NCI-H748 (cell line): ENCODE measurements around the gene ZNF362.

Experiments
- DNase-seq: peaks from one replicate; lab custom pipeline; 2025; ENCODE audit not compliant: unreplicated experiment; lab: John Stamatoyannopoulos, UW

ZNF362 gene

GRCh38 chr1:33323663-33324477 is 67.6 kb downstream of the ZNF362 start:
- DNase-seq: no peak

GRCh38 chr1:33324677-33325575 is 68.6 kb downstream of the ZNF362 start:
- DNase-seq: no peak

- no peak for DNase-seq
These were observed 70.5 kb downstream of the ZNF362 start for GRCh38 chr1:33326785-33327184.

GRCh38 chr1:33327587-33328325 is 71.5 kb downstream of the ZNF362 start:
- no peak for DNase-seq

- DNase-seq: no peak
These were observed 72.5 kb downstream of the ZNF362 start for GRCh38 chr1:33328817-33329216.

GRCh38 chr1:33329600-33330305 is 73.5 kb downstream of the ZNF362 start:
- DNase-seq: no peak

GRCh38 chr1:33330361-33330890 is 74.1 kb downstream of the ZNF362 start:
- no peak for DNase-seq

GRCh38 chr1:33330906-33331305 is 74.6 kb downstream of the ZNF362 start:
- DNase-seq: no peak

- DNase-seq: no peak
These were observed 75.4 kb downstream of the ZNF362 start for GRCh38 chr1:33331444-33332356.

GRCh38 chr1:33332357-33332789 is 76.1 kb downstream of the ZNF362 start:
- DNase-seq: no peak

- no peak for DNase-seq
These were observed 76.6 kb downstream of the ZNF362 start for GRCh38 chr1:33332881-33333280.

GRCh38 chr1:33334081-33334552 is 77.8 kb downstream of the ZNF362 start:
- DNase-seq: no peak

GRCh38 chr1:33335020-33335419 is 78.7 kb downstream of the ZNF362 start:
- no peak for DNase-seq

- no peak for DNase-seq
These were observed 80.3 kb downstream of the ZNF362 start for GRCh38 chr1:33336580-33336979.

GRCh38 chr1:33337441-33337840 is 81.1 kb downstream of the ZNF362 start:
- no peak for DNase-seq

- no peak for DNase-seq
These were observed 81.8 kb downstream of the ZNF362 start for GRCh38 chr1:33338048-33338439.

GRCh38 chr1:33338440-33339211 is 82.3 kb downstream of the ZNF362 start:
- DNase-seq: no peak

- DNase-seq: no peak
These were observed 83.1 kb downstream of the ZNF362 start for GRCh38 chr1:33339413-33339812.
